RWPE2 (cell line): ENCODE data around the gene ITIH5.
"Not testable (repeated sequence)": the region's sequence is repeated elsewhere in the genome, so short reads cannot be mapped to it uniquely, and the experiment has no call there.

Experiments
- ATAC-seq: fragments of 200-7000 bp; cut with Tn5 transposase; 3 replicates; pipeline ENCODE4 v1.9.1; 2021; ENCODE audit warnings: low read depth
- DNase-seq: peaks from one replicate; pipeline ENCODE4 v3.0.0-alpha.2; 2020; ENCODE audit warnings: low spot score
- H3K27ac ChIP-seq: fragments of 450-650 bp; 2 replicates; pipeline ENCODE4 v1.5.1; 2017; ENCODE audit warnings: mild to moderate bottlenecking; ENCODE audit not compliant: poor library complexity, severe bottlenecking
- H3K27me3 ChIP-seq: fragments of 250-450 bp; sonication (Bioruptor Pico); 2 replicates; pipeline ENCODE4 v1.5.1; 2021; ENCODE audit warnings: mild to moderate bottlenecking, moderate library complexity; ENCODE audit not compliant: insufficient read depth, poor library complexity, severe bottlenecking
- H3K36me3 ChIP-seq: fragments of 250-450 bp; sonication (Bioruptor Pico); 2 replicates; pipeline ENCODE4 v1.5.1; 2020; ENCODE audit warnings: low read depth, mild to moderate bottlenecking, moderate library complexity
- H3K4me1 ChIP-seq: fragments of 250-450 bp; sonication (Bioruptor Pico); 2 replicates; pipeline ENCODE4 v1.5.1; 2021; ENCODE audit warnings: mild to moderate bottlenecking, moderate library complexity; ENCODE audit not compliant: insufficient read depth, poor library complexity, severe bottlenecking
- H3K4me3 ChIP-seq: fragments of 250-450 bp; sonication (Bioruptor Pico); 2 replicates; pipeline ENCODE4 v1.5.1; 2021; ENCODE audit warnings: mild to moderate bottlenecking, moderate library complexity; ENCODE audit not compliant: severe bottlenecking
- H3K9me3 ChIP-seq: fragments of 250-450 bp; sonication (Bioruptor Pico); 2 replicates; pipeline ENCODE4 v1.5.1; 2021; ENCODE audit warnings: mild to moderate bottlenecking, moderate library complexity; ENCODE audit not compliant: severe bottlenecking
- TF ChIP-seq, protein P1 (sequence below): fragments of 450-650 bp; IDR thresholded peaks from one replicate; pipeline ENCODE4 v1.5.1; 2017; ENCODE audit warnings: mild to moderate bottlenecking, moderate library complexity; ENCODE audit not compliant: poor library complexity, severe bottlenecking

The ITIH5 gene

DNA sequence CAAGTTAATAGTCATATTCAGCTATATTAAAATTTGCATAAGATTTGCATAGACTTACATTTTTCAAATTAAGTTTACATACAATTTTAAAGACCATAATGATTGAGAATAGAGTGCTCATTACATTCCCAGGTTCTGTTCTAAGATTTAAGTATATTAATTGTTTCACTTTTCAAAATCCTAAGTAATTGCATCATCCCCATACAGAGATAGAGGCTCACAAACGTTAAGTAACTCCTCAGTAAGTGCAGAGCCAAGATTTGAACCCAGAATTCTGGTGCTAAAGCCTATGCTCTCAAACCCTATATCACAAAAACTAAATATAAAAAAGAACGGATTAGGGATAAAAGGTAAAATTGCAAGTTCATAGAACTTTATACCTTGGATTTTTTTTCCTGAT lies 2.1 kb downstream of the ITIH5 start:
- H3K4me1 ChIP-seq: no peaks in the 10 kb centered on the region
- no peak overlapping the region for H3K27ac ChIP-seq
- DNase-seq (no peak), ATAC-seq (no peak)
- H3K4me3 ChIP-seq: no peak overlapping the region
- no peaks in the 10 kb centered on the region for H3K36me3 ChIP-seq
- TF ChIP-seq, protein P1, sequence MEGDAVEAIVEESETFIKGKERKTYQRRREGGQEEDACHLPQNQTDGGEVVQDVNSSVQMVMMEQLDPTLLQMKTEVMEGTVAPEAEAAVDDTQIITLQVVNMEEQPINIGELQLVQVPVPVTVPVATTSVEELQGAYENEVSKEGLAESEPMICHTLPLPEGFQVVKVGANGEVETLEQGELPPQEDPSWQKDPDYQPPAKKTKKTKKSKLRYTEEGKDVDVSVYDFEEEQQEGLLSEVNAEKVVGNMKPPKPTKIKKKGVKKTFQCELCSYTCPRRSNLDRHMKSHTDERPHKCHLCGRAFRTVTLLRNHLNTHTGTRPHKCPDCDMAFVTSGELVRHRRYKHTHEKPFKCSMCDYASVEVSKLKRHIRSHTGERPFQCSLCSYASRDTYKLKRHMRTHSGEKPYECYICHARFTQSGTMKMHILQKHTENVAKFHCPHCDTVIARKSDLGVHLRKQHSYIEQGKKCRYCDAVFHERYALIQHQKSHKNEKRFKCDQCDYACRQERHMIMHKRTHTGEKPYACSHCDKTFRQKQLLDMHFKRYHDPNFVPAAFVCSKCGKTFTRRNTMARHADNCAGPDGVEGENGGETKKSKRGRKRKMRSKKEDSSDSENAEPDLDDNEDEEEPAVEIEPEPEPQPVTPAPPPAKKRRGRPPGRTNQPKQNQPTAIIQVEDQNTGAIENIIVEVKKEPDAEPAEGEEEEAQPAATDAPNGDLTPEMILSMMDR: no peak
- H3K9me3 ChIP-seq: no peaks in the 10 kb centered on the region
- peaks cover 47% of the 10 kb centered on the region for H3K27me3 ChIP-seq

DNA sequence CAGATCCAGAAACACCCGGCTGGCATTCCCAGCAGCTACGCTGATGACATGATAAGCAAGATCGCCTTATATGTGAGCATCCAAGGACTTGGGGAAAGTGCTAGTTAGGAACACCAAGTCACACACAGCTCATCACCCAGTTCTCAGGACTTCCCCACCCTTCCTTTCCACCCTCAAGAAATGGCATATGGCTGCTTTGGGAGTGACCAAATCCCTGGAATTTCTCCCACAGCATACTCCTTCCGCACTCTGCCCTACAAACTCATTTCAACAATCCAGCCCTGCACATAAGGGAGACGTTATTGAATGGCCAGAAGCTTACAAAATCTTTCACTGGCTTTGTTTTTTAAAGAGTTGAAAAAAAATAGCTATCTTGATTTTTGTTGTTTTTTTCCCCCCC lies 4.2 kb downstream of the ITIH5 start:
- Histone ChIP-seq H3K27me3 (peaks cover 37% of the 10 kb centered on the region), H3K36me3 (no peaks in the 10 kb centered on the region), H3K4me1 (no peaks in the 10 kb centered on the region), H3K27ac (no peak overlapping the region), H3K9me3 (no peaks in the 10 kb centered on the region), H3K4me3 (no peak overlapping the region)
- TF ChIP-seq, protein P1: no peak
- ATAC-seq: no peak
- no peak for DNase-seq

DNA sequence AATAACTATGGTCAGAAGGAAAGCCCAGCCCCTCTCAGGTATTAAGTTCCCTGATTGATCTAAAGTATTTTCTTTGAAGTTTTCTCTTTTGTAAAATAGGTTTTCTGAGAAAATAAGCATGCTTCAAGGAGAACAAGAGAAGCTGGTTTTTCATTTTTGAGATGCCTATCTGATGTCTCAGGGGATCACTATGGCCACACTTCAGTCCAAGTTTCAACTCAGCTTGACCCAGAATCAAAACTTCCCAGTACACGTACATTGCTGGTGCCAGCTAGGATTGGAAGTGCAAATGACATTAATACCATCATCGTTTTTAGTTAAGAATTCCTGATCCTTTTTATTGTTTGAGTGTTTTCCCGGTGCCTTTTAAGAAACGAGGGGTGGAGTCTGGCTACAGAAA lies 7.2 kb downstream of the ITIH5 start:
- TF ChIP-seq, protein P1: no peak
- no peak overlapping the region for H3K4me3 ChIP-seq
- H3K4me1 ChIP-seq: no peaks in the 10 kb centered on the region
- no peak for DNase-seq
- H3K27ac ChIP-seq: no peak overlapping the region
- ATAC-seq: no peak
- no peaks in the 10 kb centered on the region for H3K9me3 ChIP-seq
- peaks cover 19% of the 10 kb centered on the region for H3K27me3 ChIP-seq
- no peaks in the 10 kb centered on the region for H3K36me3 ChIP-seq

GRCh38 chr10:7657552-7657951 lies 9.2 kb downstream of the ITIH5 start:
- Histone ChIP-seq H3K27ac (no peak overlapping the region), H3K4me3 (no peak overlapping the region), H3K36me3 (no peaks in the 10 kb centered on the region), H3K4me1 (no peaks in the 10 kb centered on the region), H3K9me3 (no peaks in the 10 kb centered on the region), H3K27me3 (peaks cover 11% of the 10 kb centered on the region)
- TF ChIP-seq, protein P1: no peak
- ATAC-seq: no peak
- DNase-seq: no peak

GRCh38 chr10:7657079-7657478 lies 9.7 kb downstream of the ITIH5 start:
- H3K36me3 ChIP-seq, H3K27me3 ChIP-seq: not testable (repeated sequence)

More at GRCh38 chr10:7657079-7657478, 9.7 kb downstream of the ITIH5 start:
- DNase-seq, H3K4me3 ChIP-seq, H3K9me3 ChIP-seq, H3K4me1 ChIP-seq, H3K27ac ChIP-seq, ATAC-seq: not testable (repeated sequence)
